ENCODE results near the gene ZBTB21.
"Not testable (repeated sequence)": the region's sequence is repeated elsewhere in the genome, so short reads cannot be mapped to it uniquely, and the experiment has no call there.

Gene ZBTB21

GRCh38 chr21:41952568-41953248, 57.5 kb downstream of the ZBTB21 start:
- DNase-seq (ENCODE audit: low read depth): no peak

GRCh38 chr21:41951876-41952567, 58.1 kb downstream of the ZBTB21 start:
- no peak for DNase-seq (ENCODE audit: low read depth)

GRCh38 chr21:41950941-41951351, 59.2 kb downstream of the ZBTB21 start:
- no peak for DNase-seq (ENCODE audit: low read depth)

- DNase-seq (ENCODE audit: low read depth): not testable (repeated sequence)
Measured at GRCh38 chr21:41949631-41950030, 60.5 kb downstream of the ZBTB21 start.

GRCh38 chr21:41948901-41949300, 61.3 kb downstream of the ZBTB21 start:
- DNase-seq (ENCODE audit: low read depth): no peak

- DNase-seq (ENCODE audit: low read depth): no peak
Measured at GRCh38 chr21:41948078-41948895, 61.9 kb downstream of the ZBTB21 start.

GRCh38 chr21:41945982-41946381, 64.2 kb downstream of the ZBTB21 start:
- no peak for DNase-seq (ENCODE audit: low read depth)

GRCh38 chr21:41943851-41944250, 66.3 kb downstream of the ZBTB21 start:
- DNase-seq (ENCODE audit: low read depth): no peak

GRCh38 chr21:41942457-41942856, 67.7 kb downstream of the ZBTB21 start:
- DNase-seq (ENCODE audit: low read depth): no peak

- DNase-seq (ENCODE audit: low read depth): no peak
Measured at GRCh38 chr21:41941941-41942340, 68.2 kb downstream of the ZBTB21 start.

- no peak for DNase-seq (ENCODE audit: low read depth)
Measured at GRCh38 chr21:41940431-41940830, 69.7 kb downstream of the ZBTB21 start.

- no peak for DNase-seq (ENCODE audit: low read depth)
Measured at GRCh38 chr21:41939391-41939790, 70.8 kb downstream of the ZBTB21 start.
